SIG-M5 treated with dmso at 0.1 percent for 504 hours (cell line): ENCODE data around the gene LCLAT1.
"Not testable (repeated sequence)": the region's sequence is repeated elsewhere in the genome, so short reads cannot be mapped to it uniquely, and the experiment has no call there.

Experiments
- DNase-seq: peaks from one replicate; lab custom pipeline; 2025; ENCODE audit not compliant: unreplicated experiment; lab: John Stamatoyannopoulos, UW

The LCLAT1 gene

GRCh38 chr2:30453498-30453897, 6.5 kb downstream of the LCLAT1 start:
- no peak for DNase-seq

GRCh38 chr2:30454571-30454970, 7.5 kb downstream of the LCLAT1 start:
- no peak for DNase-seq

DNA sequence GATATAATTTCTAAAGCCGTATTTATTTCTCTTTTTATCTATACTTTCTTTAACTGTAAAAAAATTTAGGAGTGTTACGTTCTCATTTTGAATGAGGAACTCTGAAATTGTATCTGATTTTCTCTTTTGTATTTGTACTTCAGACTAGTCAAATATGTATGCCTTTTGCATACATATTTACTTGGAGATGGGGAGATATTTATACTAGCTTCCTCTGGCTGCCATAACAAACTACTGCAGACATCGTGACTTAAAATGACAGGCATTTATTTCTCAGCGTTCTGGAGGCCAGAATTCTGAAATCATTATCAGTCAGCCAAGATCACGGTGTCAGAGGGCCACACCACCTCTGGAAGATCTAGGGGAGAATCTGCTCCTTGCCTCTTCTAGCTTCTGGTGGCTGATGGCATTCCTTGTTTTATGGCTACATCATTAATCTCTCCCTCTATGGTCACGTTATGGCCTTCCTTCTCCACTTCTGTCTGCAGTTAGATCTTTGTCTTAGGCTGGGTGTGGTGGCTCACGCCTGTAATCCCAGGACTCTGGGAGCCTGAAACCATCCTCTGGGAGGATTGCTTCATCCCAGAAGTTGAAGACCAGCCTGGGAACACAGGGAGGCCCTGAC, 8.2 kb downstream of the LCLAT1 start:
- DNase-seq = no peak

GRCh38 chr2:30456106-30456505, 9.1 kb downstream of the LCLAT1 start:
- DNase-seq = peak; percentile 37

DNA sequence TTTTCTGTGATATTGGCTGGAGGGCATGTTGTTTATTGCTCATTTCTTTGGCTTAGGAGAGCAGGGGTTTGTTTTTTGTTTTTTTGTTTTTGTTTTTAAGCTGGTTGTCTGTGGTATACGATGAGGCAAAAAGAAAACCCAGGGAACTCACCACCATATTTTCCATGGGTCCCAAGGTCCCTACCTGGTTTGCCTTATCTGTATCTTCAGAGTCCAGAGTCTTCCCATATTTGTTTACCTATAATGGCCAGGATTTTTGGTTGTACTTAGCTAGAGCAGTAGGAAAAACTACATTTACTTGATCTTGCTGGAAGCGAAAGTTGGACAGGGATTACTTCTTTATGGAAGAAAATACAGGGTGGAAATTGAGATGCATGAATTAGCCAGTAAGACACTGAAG, 9.5 kb downstream of the LCLAT1 start:
- no peak for DNase-seq

DNA sequence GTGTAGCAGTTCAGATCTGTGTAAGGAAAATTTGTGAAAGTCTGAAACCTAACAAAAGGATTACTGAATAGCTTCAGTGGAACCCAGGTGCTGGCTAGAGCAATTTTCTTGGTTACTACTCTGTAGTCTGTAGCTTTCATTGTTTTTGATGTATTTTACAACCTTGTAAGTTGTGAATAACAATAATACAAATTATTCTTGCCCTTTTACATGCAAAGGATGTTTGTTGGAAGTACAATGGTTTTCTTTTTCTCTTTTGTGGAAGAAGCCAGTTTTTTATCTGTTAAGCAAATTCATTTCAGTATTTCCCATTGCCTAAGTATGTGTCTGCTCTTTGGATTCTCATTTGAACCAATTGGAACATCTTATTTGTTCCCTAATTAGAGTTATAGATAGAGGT, 10.2 kb downstream of the LCLAT1 start:
- DNase-seq = no peak

- no peak for DNase-seq
Observed at GRCh38 chr2:30459140-30459539, 12.1 kb downstream of the LCLAT1 start.

- no peak for DNase-seq
Observed at GRCh38 chr2:30462131-30462857, 15.2 kb downstream of the LCLAT1 start.

DNA sequence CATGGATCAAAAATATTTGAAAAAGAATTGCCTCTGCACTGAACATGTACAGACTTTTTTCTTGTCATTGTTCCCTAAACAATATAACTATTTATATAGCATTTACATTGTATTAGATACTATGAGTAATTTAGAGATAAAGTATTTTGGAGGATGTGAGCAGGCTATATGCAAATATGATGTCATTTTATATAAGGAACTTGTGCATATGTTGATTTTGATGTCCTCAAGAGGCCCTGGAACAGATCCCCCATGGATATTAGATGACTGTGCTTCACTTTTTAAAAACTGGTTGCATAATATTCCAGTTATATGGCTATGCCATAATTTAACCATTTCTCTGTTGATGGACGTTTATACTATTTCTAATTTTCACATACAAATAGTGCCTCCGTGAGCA, 16.5 kb downstream of the LCLAT1 start:
- DNase-seq = no peak

GRCh38 chr2:30464544-30465170, 17.6 kb downstream of the LCLAT1 start:
- no peak for DNase-seq

- no peak for DNase-seq
Observed at GRCh38 chr2:30465171-30465545, 18.1 kb downstream of the LCLAT1 start.

GRCh38 chr2:30466216-30466615, 19.2 kb downstream of the LCLAT1 start:
- no peak for DNase-seq

DNA sequence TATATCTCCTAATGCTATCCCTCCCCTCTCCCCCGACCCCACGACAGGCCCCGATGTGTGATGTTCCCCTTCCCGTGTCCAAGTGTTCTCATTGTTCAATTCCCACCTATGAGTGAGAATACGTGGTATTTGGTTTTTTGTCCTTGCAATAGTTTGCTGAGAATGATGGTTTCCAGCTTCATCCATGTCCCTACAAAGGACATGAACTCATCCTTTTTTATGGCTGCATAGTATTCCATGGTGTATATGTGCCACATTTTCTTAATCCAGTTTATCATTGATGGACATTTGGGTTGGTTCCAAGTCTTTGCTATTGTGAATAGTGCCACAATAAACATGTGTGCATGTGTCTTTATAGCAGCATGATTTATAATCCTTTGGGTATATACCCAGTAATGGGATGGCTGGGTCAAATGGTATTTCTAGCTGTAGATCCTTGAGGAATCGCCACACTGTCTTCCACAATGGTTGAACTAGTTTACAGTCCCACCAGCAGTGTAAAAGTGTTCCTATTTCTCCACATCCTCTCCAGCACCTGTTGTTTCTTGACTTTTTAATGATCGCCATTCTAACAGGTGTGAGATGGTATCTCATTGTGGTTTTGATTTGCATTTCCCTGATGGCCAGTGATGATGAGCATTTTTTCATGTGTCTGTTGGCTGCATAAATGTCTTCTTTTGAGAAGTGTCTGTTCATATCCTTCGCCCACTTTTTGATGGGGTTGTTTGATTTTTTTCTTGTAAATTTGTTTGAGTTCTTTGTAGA, 20.2 kb downstream of the LCLAT1 start:
- DNase-seq = not testable (repeated sequence)

GRCh38 chr2:30470426-30470825, 23.4 kb downstream of the LCLAT1 start:
- no peak for DNase-seq

DNA sequence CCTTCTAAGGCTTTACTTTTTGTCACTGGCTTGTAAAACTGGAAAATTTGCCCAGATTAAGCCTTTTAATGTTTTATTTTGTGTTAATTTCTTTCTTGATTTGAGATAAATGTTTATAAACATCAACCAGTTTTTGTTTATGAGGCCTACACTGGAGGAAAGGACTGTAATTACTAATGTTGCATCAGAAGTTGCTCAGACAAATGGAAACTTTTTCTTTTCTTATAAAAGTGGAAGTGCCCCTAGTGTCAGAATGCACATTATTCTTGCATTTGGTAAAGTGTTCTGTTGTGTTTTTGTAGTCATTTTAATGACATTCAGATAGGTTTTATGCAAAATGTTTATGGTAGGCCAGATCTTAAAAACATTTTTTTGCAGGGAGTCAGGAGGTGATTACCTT, 25.3 kb downstream of the LCLAT1 start:
- peak; percentile 63 for DNase-seq

- no peak for DNase-seq
Observed at GRCh38 chr2:30475542-30475941, 28.5 kb downstream of the LCLAT1 start.

DNA sequence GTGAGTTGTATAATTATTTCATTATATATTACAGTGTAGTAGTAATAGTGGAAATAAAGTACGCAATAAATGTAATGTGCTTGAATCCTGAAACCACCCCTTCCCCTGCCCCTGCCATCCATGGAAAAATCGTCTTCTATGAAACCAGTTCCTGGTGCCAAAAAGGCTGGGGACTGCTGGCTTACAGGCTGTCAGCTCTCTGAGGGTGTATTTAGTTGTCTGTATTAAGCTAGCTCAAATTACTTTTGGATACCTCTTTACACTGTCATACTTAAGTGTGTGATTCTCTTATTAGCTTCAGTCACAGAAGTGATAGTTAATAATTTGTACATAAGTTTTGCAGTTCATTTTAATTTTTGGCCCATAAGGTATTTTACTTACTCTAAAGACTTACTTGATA, 29.6 kb downstream of the LCLAT1 start:
- DNase-seq = no peak

GRCh38 chr2:30480703-30481322, 33.8 kb downstream of the LCLAT1 start:
- DNase-seq = no peak

- peak; percentile 67 for DNase-seq
Observed at GRCh38 chr2:30481323-30481800, 34.3 kb downstream of the LCLAT1 start.

DNA sequence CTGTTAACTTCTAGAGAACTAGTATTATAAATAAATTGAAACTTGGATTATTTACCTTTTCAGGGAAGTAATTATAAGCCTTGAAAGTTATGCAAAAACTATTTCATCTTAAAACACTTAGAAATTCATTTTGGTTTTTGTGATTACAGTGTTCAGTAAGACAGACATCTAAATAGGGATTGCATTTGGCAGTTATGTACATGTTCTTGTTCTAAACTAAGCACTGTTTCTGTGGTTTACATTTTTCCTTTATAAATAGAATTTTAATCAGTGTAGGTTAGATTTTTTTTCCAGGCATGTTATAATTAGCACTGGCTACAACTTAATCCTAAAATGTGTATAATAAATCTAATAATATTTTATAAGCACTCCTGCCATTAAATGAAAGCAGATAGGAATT, 35.0 kb downstream of the LCLAT1 start:
- no peak for DNase-seq

DNA sequence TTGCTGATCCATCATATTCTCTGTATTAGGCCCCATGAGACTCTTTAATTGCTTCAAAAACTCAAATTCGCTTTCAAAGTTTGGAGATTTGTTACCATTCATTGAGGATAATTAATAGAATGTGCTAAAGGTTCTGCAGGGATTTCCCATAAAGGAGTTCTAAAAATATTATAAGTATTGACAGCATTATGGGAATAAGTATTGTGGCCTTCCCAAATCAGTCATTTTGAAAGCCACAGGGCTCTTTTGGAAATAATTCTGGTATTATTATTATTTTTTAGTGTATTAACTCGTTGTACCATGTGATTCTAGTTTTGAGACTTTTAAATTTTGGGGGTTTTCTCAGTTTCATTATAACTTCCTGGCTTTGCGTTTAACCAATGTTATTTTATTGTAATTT, 37.1 kb downstream of the LCLAT1 start:
- DNase-seq = no peak
